Activated naive CD8-positive, alpha-beta T cell treated with anti-CD3 and anti-CD28 coated beads for 36 hours (primary cell): ENCODE measurements around the gene ITGB6. TPM values are rescaled to one million over a fixed set of nuclear protein-coding genes. Genes with fewer than 3 reads are reported as not detected.
"Not testable (repeated sequence)": the region's sequence is repeated elsewhere in the genome, so short reads cannot be mapped to it uniquely, and the experiment has no call there.

Experiments
- DNase-seq: peaks from one replicate; pipeline ENCODE4 v3.0.0; 2021
- H3K27ac Mint-ChIP-seq: one replicate; pipeline ENCODE4 v1.8.0; 2022; ENCODE audit warnings: mild to moderate bottlenecking, moderate library complexity, mixed read lengths
- H3K27me3 Mint-ChIP-seq: one replicate; pipeline ENCODE4 v1.8.0; 2022; ENCODE audit warnings: mild to moderate bottlenecking, mixed read lengths
- H3K36me3 Mint-ChIP-seq: one replicate; pipeline ENCODE4 v1.8.0; 2021; ENCODE audit warnings: mild to moderate bottlenecking, mixed read lengths
- H3K4me1 Mint-ChIP-seq: one replicate; pipeline ENCODE4 v1.8.0; 2021; ENCODE audit warnings: mixed read lengths
- H3K4me3 Mint-ChIP-seq: one replicate; pipeline ENCODE4 v1.8.0; 2022; ENCODE audit warnings: mild to moderate bottlenecking, moderate library complexity, mixed read lengths
- H3K9me3 Mint-ChIP-seq: one replicate; pipeline ENCODE4 v1.8.0; 2022; ENCODE audit warnings: mixed read lengths
- total RNA-seq, 2 experiments: library from RNA; stranded (reverse); gene quantifications; one replicate each; pipeline ENCODE4 v1.2.3, GENCODE V29; 2021

ITGB6 gene
- total RNA-seq, 2 experiments from 2014 or later, result not detected

DNA sequence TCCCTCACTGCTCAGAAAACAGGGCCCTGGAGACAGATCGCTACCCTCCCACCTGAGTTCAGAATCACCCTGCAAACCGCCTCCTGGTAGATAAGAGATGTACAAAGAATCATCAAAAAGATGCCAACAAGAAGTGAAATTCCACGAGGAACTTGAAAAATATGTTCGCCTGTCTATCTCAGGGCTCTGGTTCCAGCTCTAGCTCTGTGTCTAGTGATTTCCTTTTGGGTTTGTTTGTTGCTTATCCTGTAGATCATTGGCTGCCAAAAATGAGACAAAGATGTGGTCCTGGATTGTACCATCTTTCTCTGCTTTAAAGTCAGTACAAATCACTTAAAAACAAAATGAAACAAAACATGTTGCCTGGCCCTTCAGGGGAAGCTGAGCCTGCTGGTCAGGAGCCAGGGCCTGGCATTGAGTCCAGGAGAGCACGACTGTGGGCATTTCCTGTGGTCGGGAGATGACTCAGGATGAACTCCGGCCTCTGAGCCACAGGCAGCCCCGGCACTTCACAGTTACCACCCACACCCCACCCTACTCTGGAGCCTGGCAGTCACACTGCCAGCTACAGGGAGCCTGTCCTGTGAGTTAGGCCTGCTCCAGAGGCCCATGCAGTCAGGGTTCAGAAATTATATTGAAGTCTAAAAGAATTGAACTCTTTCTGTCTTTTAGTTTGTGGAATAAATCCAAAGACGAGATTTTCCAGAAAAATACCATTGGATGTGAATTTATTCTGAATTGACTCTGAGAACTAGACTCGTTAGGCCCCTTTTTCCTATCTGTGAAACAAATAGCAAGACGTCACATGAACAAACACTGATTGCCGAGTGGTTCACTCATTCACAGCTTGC lies 8.0 kb upstream of the ITGB6 start:
- Mint-ChIP-seq H3K27ac (no peak overlapping the region), H3K27me3 (peaks cover 4% of the 10 kb centered on the region), H3K36me3 (no peaks in the 10 kb centered on the region), H3K4me3 (no peak overlapping the region), H3K4me1 (peaks cover 19% of the 10 kb centered on the region), H3K9me3 (peaks cover 2% of the 10 kb centered on the region)
- DNase-seq, result peak; percentile 21

DNA sequence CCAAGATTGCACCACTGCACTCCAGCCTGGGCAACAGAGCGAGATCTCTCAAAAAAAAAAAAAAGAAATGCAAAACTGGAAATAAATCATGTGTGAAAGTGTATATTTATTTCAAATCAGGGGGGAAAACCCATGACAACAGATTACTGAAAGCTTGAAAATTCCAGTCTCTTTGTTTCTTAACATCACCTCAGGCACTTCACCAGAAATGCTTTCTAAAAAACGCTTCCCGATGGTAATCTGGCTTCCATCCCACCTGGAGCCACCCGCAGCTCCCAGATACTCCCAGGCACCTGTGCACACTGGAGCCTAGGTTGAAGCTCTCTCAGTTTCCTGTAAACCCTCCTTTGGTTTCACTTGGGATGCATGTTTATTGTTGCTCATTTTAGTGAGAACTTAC lies 7.2 kb upstream of the ITGB6 start:
- Mint-ChIP-seq H3K27me3 (peaks cover 4% of the 10 kb centered on the region), H3K27ac (no peak overlapping the region), H3K9me3 (peaks cover 2% of the 10 kb centered on the region), H3K4me1 (peaks cover 19% of the 10 kb centered on the region), H3K4me3 (no peak overlapping the region), H3K36me3 (no peaks in the 10 kb centered on the region)
- DNase-seq, result no peak

GRCh38 chr2:160206436-160206835 lies 6.4 kb upstream of the ITGB6 start:
- H3K27ac Mint-ChIP-seq, result no peak overlapping the region
- peaks cover 2% of the 10 kb centered on the region for H3K9me3 Mint-ChIP-seq
- no peaks in the 10 kb centered on the region for H3K36me3 Mint-ChIP-seq

GRCh38 chr2:160205505-160205904 lies 5.4 kb upstream of the ITGB6 start:
- Mint-ChIP-seq H3K4me1 (peaks cover 14% of the 10 kb centered on the region), H3K27me3 (no peaks in the 10 kb centered on the region), H3K27ac (no peak overlapping the region), H3K36me3 (no peaks in the 10 kb centered on the region), H3K9me3 (peaks cover 2% of the 10 kb centered on the region), H3K4me3 (no peak overlapping the region)
- DNase-seq, result peak; percentile 8

More at GRCh38 chr2:160206436-160206835, 6.4 kb upstream of the ITGB6 start:
- H3K4me1 Mint-ChIP-seq, result peaks cover 19% of the 10 kb centered on the region
- H3K4me3 Mint-ChIP-seq, result no peak overlapping the region
- no peaks in the 10 kb centered on the region for H3K27me3 Mint-ChIP-seq
- DNase-seq, result no peak

- no peak overlapping the region for H3K27ac Mint-ChIP-seq
- H3K4me1 Mint-ChIP-seq, result peaks cover 10% of the 10 kb centered on the region
- H3K4me3 Mint-ChIP-seq, result no peak overlapping the region
- H3K9me3 Mint-ChIP-seq, result peaks cover 2% of the 10 kb centered on the region
- H3K36me3 Mint-ChIP-seq, result no peaks in the 10 kb centered on the region
- no peaks in the 10 kb centered on the region for H3K27me3 Mint-ChIP-seq
- no peak for DNase-seq
Observed at GRCh38 chr2:160203422-160203821, 3.4 kb upstream of the ITGB6 start.

- no peak for DNase-seq
- Mint-ChIP-seq H3K4me3 (no peak overlapping the region), H3K27me3 (no peaks in the 10 kb centered on the region), H3K36me3 (no peaks in the 10 kb centered on the region), H3K27ac (no peak overlapping the region), H3K4me1 (peaks cover 9% of the 10 kb centered on the region), H3K9me3 (peaks cover 2% of the 10 kb centered on the region)
Observed at GRCh38 chr2:160203007-160203406, 2.9 kb upstream of the ITGB6 start.

- H3K27ac Mint-ChIP-seq, result no peak overlapping the region
Observed at GRCh38 chr2:160201849-160202539, 1.9 kb upstream of the ITGB6 start.

GRCh38 chr2:160200921-160201320 lies 849 bp upstream of the ITGB6 start:
- H3K4me3 Mint-ChIP-seq, result no peak overlapping the region
- no peak overlapping the region for H3K27ac Mint-ChIP-seq
- H3K9me3 Mint-ChIP-seq, result no peaks in the 10 kb centered on the region
- no peaks in the 10 kb centered on the region for H3K27me3 Mint-ChIP-seq
- no peaks in the 10 kb centered on the region for H3K36me3 Mint-ChIP-seq
- no peak for DNase-seq
- H3K4me1 Mint-ChIP-seq, result peaks cover 1% of the 10 kb centered on the region

More at GRCh38 chr2:160201849-160202539, 1.9 kb upstream of the ITGB6 start:
- Mint-ChIP-seq H3K27me3 (no peaks in the 10 kb centered on the region), H3K36me3 (no peaks in the 10 kb centered on the region), H3K4me3 (no peak overlapping the region), H3K4me1 (peaks cover 1% of the 10 kb centered on the region), H3K9me3 (peaks cover 2% of the 10 kb centered on the region)
- no peak for DNase-seq

GRCh38 chr2:160199053-160199452 lies 1.0 kb downstream of the ITGB6 start:
- DNase-seq, result no peak
- Mint-ChIP-seq H3K27ac (no peak overlapping the region), H3K27me3 (peaks cover 3% of the 10 kb centered on the region), H3K4me1 (no peaks in the 10 kb centered on the region), H3K9me3 (no peaks in the 10 kb centered on the region), H3K4me3 (no peak overlapping the region), H3K36me3 (no peaks in the 10 kb centered on the region)

DNA sequence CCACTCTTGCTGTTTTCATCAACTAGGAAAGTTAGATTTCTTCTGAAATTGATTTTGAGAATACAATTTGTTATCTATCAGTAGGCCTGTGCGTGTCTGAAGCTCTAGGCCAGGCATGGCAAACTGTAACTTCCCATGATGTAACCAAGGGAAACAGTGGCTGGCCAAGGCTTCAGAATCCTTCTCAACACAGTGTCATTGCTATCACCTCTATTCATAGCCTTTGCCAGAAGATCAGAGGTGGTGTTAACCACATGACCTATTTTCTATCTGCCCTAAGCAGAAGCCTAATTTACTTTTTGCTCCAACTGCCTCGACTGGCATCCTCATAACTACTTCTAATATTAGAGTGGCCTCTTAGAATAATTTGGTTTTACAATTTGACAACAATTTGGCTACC lies 2.5 kb downstream of the ITGB6 start:
- H3K9me3 Mint-ChIP-seq, result no peaks in the 10 kb centered on the region

GRCh38 chr2:160194946-160195345 lies 5.1 kb downstream of the ITGB6 start:
- Mint-ChIP-seq H3K27me3 (peaks cover 3% of the 10 kb centered on the region), H3K36me3 (no peaks in the 10 kb centered on the region), H3K4me1 (peaks cover 8% of the 10 kb centered on the region), H3K9me3 (no peaks in the 10 kb centered on the region), H3K4me3 (no peak overlapping the region), H3K27ac (no peak overlapping the region)
- DNase-seq, result no peak

More for the DNA sequence above, 2.5 kb downstream of the ITGB6 start:
- DNase-seq, result no peak
- H3K4me1 Mint-ChIP-seq, result peaks cover 4% of the 10 kb centered on the region
- peaks cover 3% of the 10 kb centered on the region for H3K27me3 Mint-ChIP-seq
- no peaks in the 10 kb centered on the region for H3K36me3 Mint-ChIP-seq
- H3K4me3 Mint-ChIP-seq, result no peak overlapping the region
- no peak overlapping the region for H3K27ac Mint-ChIP-seq

- Mint-ChIP-seq H3K27me3 (peaks cover 3% of the 10 kb centered on the region), H3K9me3 (no peaks in the 10 kb centered on the region), H3K27ac (no peak overlapping the region), H3K4me3 (no peak overlapping the region), H3K4me1 (peaks cover 8% of the 10 kb centered on the region), H3K36me3 (no peaks in the 10 kb centered on the region)
- no peak for DNase-seq
Observed at GRCh38 chr2:160194351-160194750, 5.7 kb downstream of the ITGB6 start.

DNA sequence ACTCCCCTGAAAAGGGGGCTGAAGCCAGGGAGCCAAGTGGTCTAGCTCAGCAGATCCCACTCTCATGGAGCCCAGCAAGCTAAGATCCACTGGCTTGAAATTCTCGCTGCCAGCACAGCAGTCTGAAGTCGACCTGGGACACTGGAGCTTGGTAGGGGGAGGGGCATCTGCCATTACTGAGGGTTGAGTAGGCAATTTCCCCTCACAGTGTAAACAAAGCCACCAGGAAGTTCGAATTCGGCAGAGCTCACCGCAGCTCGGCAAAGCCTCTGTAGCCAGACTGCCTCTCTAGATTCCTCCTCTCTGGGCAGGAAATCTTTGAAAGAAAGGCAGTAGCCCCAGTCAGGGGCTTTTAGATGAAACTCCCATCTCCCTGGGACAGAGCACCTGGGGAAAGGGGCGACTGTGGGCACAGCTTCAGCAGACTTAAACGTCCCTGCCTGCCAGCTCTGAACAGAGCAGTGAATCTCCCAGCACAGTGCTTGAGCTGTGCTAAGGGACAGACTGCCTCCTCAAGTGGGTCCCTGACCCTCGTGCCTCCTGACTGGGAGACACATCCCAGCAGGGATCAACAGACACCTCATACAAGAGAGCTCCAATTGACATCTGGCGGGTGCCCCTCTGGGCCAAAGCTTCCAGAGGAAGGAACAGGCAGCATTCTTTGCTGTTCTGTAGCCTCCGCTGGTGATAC lies 18.8 kb downstream of the ITGB6 start:
- H3K4me3 Mint-ChIP-seq, H3K36me3 Mint-ChIP-seq, H3K27me3 Mint-ChIP-seq, H3K9me3 Mint-ChIP-seq, H3K4me1 Mint-ChIP-seq, H3K27ac Mint-ChIP-seq: not testable (repeated sequence)
- DNase-seq, result peak; percentile 12

- not testable (repeated sequence) for H3K4me1 Mint-ChIP-seq, H3K4me3 Mint-ChIP-seq, H3K27me3 Mint-ChIP-seq, H3K9me3 Mint-ChIP-seq, DNase-seq, H3K27ac Mint-ChIP-seq, H3K36me3 Mint-ChIP-seq
Observed at GRCh38 chr2:160180690-160181089, 19.4 kb downstream of the ITGB6 start.

GRCh38 chr2:160180172-160180571 lies 19.9 kb downstream of the ITGB6 start:
- no peak for DNase-seq
- Mint-ChIP-seq H3K4me3 (no peak overlapping the region), H3K9me3 (no peaks in the 10 kb centered on the region), H3K27me3 (peaks cover 5% of the 10 kb centered on the region), H3K27ac (no peak overlapping the region), H3K36me3 (no peaks in the 10 kb centered on the region), H3K4me1 (peaks cover 6% of the 10 kb centered on the region)
